Mononuclear cell (primary cell): ENCODE measurements around the gene RHBDF1. TPM values are rescaled to one million over a fixed set of nuclear protein-coding genes. Genes with fewer than 3 reads are reported as not detected.
"Not testable (repeated sequence)": the region's sequence is repeated elsewhere in the genome, so short reads cannot be mapped to it uniquely, and the experiment has no call there.

ENCODE experiments used
- H3K27me3 ChIP-seq: 2 replicates; pipeline ENCODE4 v1.6.0; 2011; ENCODE audit warnings: low read length, control low read depth; ENCODE audit not compliant: insufficient read depth
- H3K4me1 ChIP-seq: 2 replicates; pipeline ENCODE4 v1.5.1; 2011; ENCODE audit warnings: mild to moderate bottlenecking, low read length, control low read depth; ENCODE audit not compliant: insufficient read depth
- H3K4me3 ChIP-seq: 2 replicates; pipeline ENCODE4 v1.5.1; 2011; ENCODE audit warnings: mild to moderate bottlenecking, low read length, moderate library complexity
- H3K9me3 ChIP-seq: 2 replicates; pipeline ENCODE4 v1.5.1; 2011; ENCODE audit warnings: low read depth, mild to moderate bottlenecking, control low read depth, low read length
- total RNA-seq: library from RNA; depleted of rRNA; stranded (reverse); fragments of >200 nt; gene quantifications from one replicate; pipeline ENCODE4 v1.2.3, GENCODE V29; 2012

Gene RHBDF1
- total RNA-seq, 1 donor, result 0.21 TPM

DNA sequence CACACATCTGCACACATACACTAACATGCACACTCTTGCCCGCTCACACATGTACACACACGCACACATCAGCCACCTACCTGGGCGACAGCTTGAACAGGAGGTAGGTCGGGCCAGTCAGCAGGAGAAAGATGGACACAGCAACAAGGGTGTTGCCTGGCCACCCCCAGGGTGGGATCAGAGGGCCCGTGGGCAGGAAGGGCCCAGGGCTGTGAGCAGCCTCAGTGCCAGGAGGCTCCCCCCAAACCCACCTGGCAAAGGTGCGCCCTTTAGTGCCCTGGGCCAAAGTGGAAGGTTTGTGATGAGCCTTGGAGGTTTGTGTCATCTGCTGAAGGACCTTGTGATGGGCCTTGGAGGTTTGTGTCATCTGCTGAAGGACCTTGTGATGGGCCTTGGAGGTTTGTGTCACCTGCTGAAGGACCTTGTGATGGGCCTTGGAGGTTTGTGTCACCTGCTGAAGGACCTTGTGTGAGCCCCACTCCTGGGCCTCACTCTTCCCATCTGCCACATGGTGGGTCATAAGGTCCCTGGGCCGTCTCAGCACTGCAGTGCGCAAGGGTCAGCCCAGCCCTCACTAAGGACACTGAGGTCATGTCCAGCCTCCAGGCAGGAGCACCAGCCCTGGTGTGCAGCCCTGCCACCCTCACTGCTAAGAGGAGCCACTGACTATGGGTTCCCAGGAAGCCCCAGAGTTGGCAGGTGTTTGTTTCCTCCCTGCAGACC, 39.1 kb downstream of the RHBDF1 start:
- H3K9me3 ChIP-seq, H3K27me3 ChIP-seq, H3K4me3 ChIP-seq: not testable (repeated sequence)
- H3K4me1 ChIP-seq, result peaks cover 46% of the 10 kb centered on the region

DNA sequence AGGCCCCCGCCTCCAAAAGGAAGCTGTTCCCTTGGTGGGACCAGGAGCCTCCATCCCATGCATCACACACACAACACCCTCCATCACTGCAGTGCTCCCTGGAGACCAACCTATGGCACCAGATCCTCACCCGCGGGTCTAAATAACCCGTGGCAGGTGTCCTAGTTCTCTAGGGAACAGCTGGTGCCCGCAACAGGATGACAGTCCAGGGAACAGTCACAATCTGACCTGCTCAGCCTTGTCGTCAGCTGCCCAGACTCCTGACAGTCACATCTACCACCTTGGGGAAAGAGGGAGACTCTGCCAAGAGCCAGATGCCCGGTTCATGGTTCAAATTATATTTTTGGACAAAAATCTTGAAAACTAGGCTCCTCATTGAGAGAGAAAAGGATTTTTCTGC, 41.8 kb downstream of the RHBDF1 start:
- not testable (repeated sequence) for H3K9me3 ChIP-seq, H3K27me3 ChIP-seq, H3K4me3 ChIP-seq
- peaks cover 22% of the 10 kb centered on the region for H3K4me1 ChIP-seq

- H3K27me3 ChIP-seq, H3K4me3 ChIP-seq, H3K4me1 ChIP-seq, H3K9me3 ChIP-seq: not testable (repeated sequence)
These were observed 46.5 kb downstream of the RHBDF1 start for GRCh38 chr16:25926-26348.

DNA sequence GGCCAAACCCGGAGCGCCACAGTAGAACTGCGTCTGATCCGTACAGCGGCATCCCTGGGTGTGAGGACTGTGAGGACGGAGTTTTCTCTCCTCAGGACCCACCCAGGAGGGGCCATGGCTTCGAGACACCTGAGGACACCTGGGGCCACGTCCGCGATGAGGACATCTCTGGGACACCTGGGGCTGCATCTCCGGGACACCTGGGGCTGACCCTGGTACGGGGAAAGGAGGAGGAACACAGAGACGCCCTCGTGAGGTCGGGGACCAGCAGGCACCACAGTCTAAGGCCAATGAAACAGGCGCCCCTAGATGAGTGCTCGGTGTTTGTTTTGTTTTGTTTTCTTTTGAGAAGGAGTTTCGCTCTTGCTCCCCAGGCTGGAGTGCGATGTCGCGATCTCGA, 48.3 kb downstream of the RHBDF1 start:
- H3K4me1 ChIP-seq, H3K27me3 ChIP-seq, H3K9me3 ChIP-seq, H3K4me3 ChIP-seq: not testable (repeated sequence)

DNA sequence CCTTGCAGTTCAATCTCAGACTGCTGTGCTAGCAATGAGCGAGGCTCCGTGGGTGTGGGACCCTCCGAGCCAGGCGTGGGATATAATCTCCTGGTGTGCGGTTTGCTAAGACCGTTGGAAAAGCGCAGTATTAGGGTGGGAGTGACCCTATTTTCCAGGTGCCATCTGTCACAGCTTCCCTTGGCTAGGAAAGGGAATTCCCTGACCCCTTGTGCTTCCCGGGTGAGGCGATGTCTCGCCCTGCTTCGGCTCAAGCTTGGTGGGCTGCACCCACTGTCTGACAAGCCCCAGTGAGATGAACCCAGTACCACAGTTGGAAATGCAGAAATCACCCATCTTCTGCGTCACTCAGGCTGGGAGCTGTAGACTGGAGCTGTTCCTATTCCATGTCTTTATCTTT, 51.5 kb downstream of the RHBDF1 start:
- not testable (repeated sequence) for H3K4me1 ChIP-seq, H3K9me3 ChIP-seq, H3K27me3 ChIP-seq, H3K4me3 ChIP-seq

GRCh38 chr16:17062-17765, 55.2 kb downstream of the RHBDF1 start:
- H3K9me3 ChIP-seq, H3K4me1 ChIP-seq: not testable (repeated sequence)

GRCh38 chr16:10772-11171, 61.7 kb downstream of the RHBDF1 start:
- H3K9me3 ChIP-seq, H3K4me3 ChIP-seq, H3K27me3 ChIP-seq, H3K4me1 ChIP-seq: not testable (repeated sequence)

More at GRCh38 chr16:17062-17765, 55.2 kb downstream of the RHBDF1 start:
- not testable (repeated sequence) for H3K27me3 ChIP-seq, H3K4me3 ChIP-seq

- Histone ChIP-seq H3K27me3 (no peaks in the 10 kb centered on the region), H3K4me1 (no peaks in the 10 kb centered on the region), H3K9me3 (no peaks in the 10 kb centered on the region), H3K4me3 (no peak overlapping the region)
These were observed 62.3 kb downstream of the RHBDF1 start for GRCh38 chr16:9903-10665.

Other genes starting within 250 kb of the RHBDF1 start
- 2.0 TPM for gene POLR3K, start 19.0 kb downstream of the RHBDF1 start, total RNA-seq
- gene SNRNP25, start 18.8 kb downstream of the RHBDF1 start, total RNA-seq, result 6.7 TPM
- 26.2 TPM for gene MPG, start 5.6 kb upstream of the RHBDF1 start, total RNA-seq
- 5.5 TPM for gene NPRL3, start 66.0 kb upstream of the RHBDF1 start, total RNA-seq
- gene HBZ, start 80.0 kb upstream of the RHBDF1 start, total RNA-seq, result not detected
- gene HBM, start 93.3 kb upstream of the RHBDF1 start, total RNA-seq, result not detected
- 22.1 TPM for gene HBA2, start 100.2 kb upstream of the RHBDF1 start, total RNA-seq
- gene HBA1, start 104.0 kb upstream of the RHBDF1 start, total RNA-seq, result 28.3 TPM
- gene HBQ1, start 107.8 kb upstream of the RHBDF1 start, total RNA-seq, result not detected
- gene LUC7L, start 156.8 kb upstream of the RHBDF1 start, total RNA-seq, result 101 TPM
- gene FAM234A, start 162.2 kb upstream of the RHBDF1 start, total RNA-seq, result 22.1 TPM
- gene RGS11, start 203.3 kb upstream of the RHBDF1 start, total RNA-seq, result not detected
- gene ARHGDIG, start 208.0 kb upstream of the RHBDF1 start, total RNA-seq, result not detected
- gene PDIA2, start 210.5 kb upstream of the RHBDF1 start, total RNA-seq, result not detected